H1 (cell line): ENCODE results near the gene OGFOD2. TPM values are rescaled to one million over a fixed set of nuclear protein-coding genes. Genes with fewer than 3 reads are reported as not detected.

Experiments
- CTCF ChIA-PET: fragments of 300-600 bp; sonication (Branson Sonifier 250); formaldehyde crosslinking; loops from one replicate; lab custom pipeline; 2021; ENCODE audit not compliant: partially characterized antibody; lab: Charles Lee
- POLR2A ChIA-PET: fragments of 300-600 bp; sonication (Branson Sonifier 250); formaldehyde crosslinking; loops from one replicate; lab custom pipeline; 2021; ENCODE audit warnings: inconsistent platforms; ENCODE audit not compliant: partially characterized antibody; lab: Charles Lee
- DNase-seq, 2 experiments: peaks; one replicate each; pipeline versions ENCODE4 v3.0.0 to v3.0.0-alpha.2; 2010 to 2022; ENCODE audit warnings: low spot score in 2 of 2, low read depth in 1 of 2, mixed read lengths in 1 of 2
- FAIRE-seq: peaks from 2 replicates; lab custom pipeline; 2011; peaks lifted over from hg19 to GRCh38; lab: Jason Lieb, UNC
- H2AFZ ChIP-seq: 2 replicates; pipeline ENCODE4 v1.8.1; 2012; ENCODE audit warnings: low read length, inconsistent platforms
- H2AK5ac ChIP-seq: 2 replicates; pipeline ENCODE4 v1.6.1; 2013; ENCODE audit warnings: low read depth, low read length
- H2BK120ac ChIP-seq: replicated peaks from 2 replicates; pipeline ENCODE3; 2013; ENCODE audit warnings: low read depth, low read length, inconsistent platforms
- H2BK12ac ChIP-seq: 2 replicates; pipeline ENCODE4 v1.6.1; 2013; ENCODE audit warnings: low read depth, low read length
- H2BK15ac ChIP-seq: 2 replicates; pipeline ENCODE4 v1.6.1; 2013; ENCODE audit warnings: low read length
- H2BK20ac ChIP-seq: 2 replicates; pipeline ENCODE4 v1.6.1; 2013; ENCODE audit warnings: low read length
- H2BK5ac ChIP-seq: 2 replicates; pipeline ENCODE4 v1.6.1; 2013; ENCODE audit warnings: low read depth, low read length
- H3K14ac ChIP-seq: 2 replicates; pipeline ENCODE4 v1.6.1; 2013; ENCODE audit warnings: inconsistent platforms; ENCODE audit not compliant: insufficient read length
- H3K18ac ChIP-seq: 2 replicates; pipeline ENCODE4 v1.6.1; 2013; ENCODE audit warnings: low read length; ENCODE audit errors: extremely low read depth
- H3K23ac ChIP-seq: 2 replicates; pipeline ENCODE4 v1.6.1; 2013; ENCODE audit warnings: inconsistent platforms; ENCODE audit not compliant: insufficient read length
- H3K23me2 ChIP-seq: 2 replicates; pipeline ENCODE4 v1.6.1; 2013; ENCODE audit warnings: low read depth, low read length
- H3K27ac ChIP-seq: 2 replicates; pipeline ENCODE4 v1.6.1; 2011; ENCODE audit warnings: low read depth, low read length, inconsistent platforms
- H3K27me3 ChIP-seq, 4 experiments: replicated peaks in 1 of 4; 1 replicate in 1 of 4; 2 replicates in 3 of 4; pipeline versions ENCODE4 v1.6.1 to v1.8.1; 2011 to 2013; ENCODE audit warnings: low read length in 3 of 4, mild to moderate bottlenecking in 3 of 4, inconsistent platforms in 2 of 4, mixed read lengths in 2 of 4, moderate library complexity in 1 of 4; ENCODE audit not compliant: control insufficient read depth in 3 of 4, insufficient read depth in 3 of 4; ENCODE audit errors: extremely low read depth in 1 of 4
- H3K36me3 ChIP-seq, 4 experiments: 2 replicates each; pipeline versions ENCODE4 v1.6.1 to v1.8.1; 2011 to 2013; ENCODE audit warnings: mild to moderate bottlenecking in 4 of 4, low read length in 3 of 4, moderate library complexity in 2 of 4, control low read depth in 1 of 4, inconsistent platforms in 1 of 4; ENCODE audit not compliant: insufficient read depth in 4 of 4, control insufficient read depth in 2 of 4
- H3K4ac ChIP-seq: replicated peaks from 2 replicates; pipeline ENCODE3; 2013; ENCODE audit warnings: low read length, low read depth, mixed read lengths, inconsistent platforms; ENCODE audit not compliant: insufficient read length
- H3K4me1 ChIP-seq, 4 experiments: replicated peaks in 1 of 4; 1 replicate in 1 of 4; 2 replicates in 3 of 4; pipeline versions ENCODE4 v1.6.1 to v1.8.1; 2011 to 2013; ENCODE audit warnings: low read length in 3 of 4, inconsistent platforms in 2 of 4, mixed read lengths in 1 of 4; ENCODE audit not compliant: insufficient read depth in 4 of 4, control insufficient read depth in 3 of 4
- H3K4me2 ChIP-seq, 2 experiments: 2 replicates each; pipeline versions ENCODE4 v1.6.1 to v1.8.1; 2011 to 2013; ENCODE audit warnings: low read depth in 2 of 2, low read length in 2 of 2, control low read depth in 1 of 2, inconsistent platforms in 1 of 2, mild to moderate bottlenecking in 1 of 2; ENCODE audit not compliant: insufficient read depth in 1 of 2
- H3K4me3 ChIP-seq, 4 experiments: fragments of 200-600, 300-600 bp in 1 of 4; sonication (generic), shearing (Covaris generic), sonication (Bioruptor Twin) in 1 of 4; 2 replicates each; pipeline versions ENCODE4 v1.5.1 to v1.8.1; 2011 to 2016; ENCODE audit warnings: low read length in 4 of 4, low read depth in 3 of 4, control low read depth in 2 of 4, inconsistent platforms in 2 of 4, mild to moderate bottlenecking in 2 of 4, mixed read lengths in 1 of 4, moderate library complexity in 1 of 4; ENCODE audit not compliant: insufficient read depth in 2 of 4; ENCODE audit errors: extremely low read depth in 1 of 4
- H3K56ac ChIP-seq: replicated peaks from 2 replicates; pipeline ENCODE3; 2013; ENCODE audit warnings: low read depth, mild to moderate bottlenecking, mixed read lengths, low read length, inconsistent platforms; ENCODE audit not compliant: insufficient read length
- H3K79me1 ChIP-seq: 2 replicates; pipeline ENCODE4 v1.6.1; 2013; ENCODE audit warnings: low read depth, low read length, control low read depth
- H3K79me2 ChIP-seq, 2 experiments: 2 replicates each; pipeline versions ENCODE4 v1.6.1 to v1.8.1; 2012 to 2013; ENCODE audit warnings: low read length in 2 of 2, mild to moderate bottlenecking in 2 of 2, inconsistent platforms in 1 of 2; ENCODE audit not compliant: insufficient read depth in 2 of 2, control insufficient read depth in 1 of 2
- H3K9ac ChIP-seq, 4 experiments: replicated peaks in 1 of 4; 1 replicate in 1 of 4; 2 replicates in 3 of 4; pipeline versions ENCODE4 v1.6.1 to v1.8.1; 2011 to 2013; ENCODE audit warnings: low read depth in 3 of 4, low read length in 3 of 4, control low read depth in 2 of 4, mild to moderate bottlenecking in 2 of 4, moderate library complexity in 2 of 4, inconsistent platforms in 1 of 4; ENCODE audit errors: extremely low read depth in 1 of 4
- H3K9me3 ChIP-seq, 2 experiments: 2 replicates each; pipeline versions ENCODE4 v1.6.1 to v1.8.1; 2012 to 2013; ENCODE audit warnings: mild to moderate bottlenecking in 2 of 2, moderate library complexity in 2 of 2, control low read depth in 1 of 2, inconsistent platforms in 1 of 2, low read depth in 1 of 2, low read length in 1 of 2, mixed read lengths in 1 of 2; ENCODE audit not compliant: insufficient read depth in 2 of 2
- H4K20me1 ChIP-seq, 2 experiments: replicated peaks in 1 of 2; 2 replicates each; pipeline versions ENCODE3 to v1.8.1; 2011 to 2013; ENCODE audit warnings: inconsistent platforms in 2 of 2, low read length in 2 of 2, mild to moderate bottlenecking in 1 of 2; ENCODE audit not compliant: insufficient read depth in 2 of 2, control insufficient read depth in 1 of 2
- H4K5ac ChIP-seq: 2 replicates; pipeline ENCODE4 v1.6.1; 2013; ENCODE audit warnings: low read length, low read depth, mixed read lengths, inconsistent platforms; ENCODE audit not compliant: insufficient read length
- H4K8ac ChIP-seq: 2 replicates; pipeline ENCODE4 v1.8.0; 2013; ENCODE audit warnings: mild to moderate bottlenecking, moderate library complexity, low read length, inconsistent platforms; ENCODE audit not compliant: insufficient read depth; ENCODE audit errors: extremely low read depth
- H4K91ac ChIP-seq: replicated peaks from 2 replicates; pipeline ENCODE3; 2013; ENCODE audit warnings: low read length, mixed read lengths, inconsistent platforms; ENCODE audit not compliant: insufficient read length
- TCF12 ChIP-seq: IDR thresholded peaks from 2 replicates; pipeline ENCODE4 v1.6.1; 2011; ENCODE audit warnings: low read depth, mild to moderate bottlenecking, low read length
- YY1 ChIP-seq: IDR thresholded peaks from 2 replicates; pipeline ENCODE4 v1.6.1; 2011; ENCODE audit warnings: low read depth, mild to moderate bottlenecking, low read length
- WGBS, 2 experiments: shearing (Covaris generic) in 1 of 2; methylation state at CpG; one replicate each; pipeline versions ENCODE4 v1.1.6 to v1.1.7; 2013 to 2015; ENCODE audit warnings: low lambda C conversion rate in 2 of 2, mixed read lengths in 2 of 2, inconsistent platforms in 1 of 2, low coverage in 1 of 2, missing lambda C conversion rate in 1 of 2; ENCODE audit not compliant: insufficient replicate concordance in 2 of 2, insufficient coverage in 1 of 2, insufficient read length in 1 of 2; ENCODE audit errors: extremely low coverage in 1 of 2, missing lambda C conversion rate in 1 of 2; 5-methylcytosine and 5-hydroxymethylcytosine counted together
- polyA plus RNA-seq, 7 experiments: library from polyadenylated mRNA; depleted of rRNA in 3 of 7; stranded (reverse) in 5 of 7; unstranded in 2 of 7; fragments of >200 nt in 5 of 7; fragments of 200-250 nt in 2 of 7; gene quantifications; 1 replicate in 5 of 7; 2 replicates in 1 of 7; 4 replicates in 1 of 7; pipeline versions ENCODE4 v1.2.1 to v1.2.3, GENCODE V29; 2011 to 2013; ENCODE audit warnings: missing spikeins in 2 of 7, mixed read lengths in 2 of 7
- total RNA-seq: library from RNA; stranded (reverse); fragmentation: NEBNext Ultra II Directional; extraction: Animal tissue kit (Norgen Biotek cat#: 25700); gene quantifications from 2 replicates; pipeline ENCODE4 v1.2.1, GENCODE V29; 2021

OGFOD2 gene
- total and polyA plus RNA-seq, 2 of the 8 experiments (the other 6 are each of a cell fraction or from before 2014, with no cell fraction given), result 17.3 to 20.3 TPM

- H2BK20ac ChIP-seq, result no peak overlapping the region
- no peak overlapping the region for H4K91ac ChIP-seq
- ChIA-PET CTCF (interaction anchor here (0.6 to 21.5 kb wide), 6 partner anchors 10 to 107 kb away, joined by 3 to 473 read pairs (median 4); no protein-coding TSS in a partner anchor), POLR2A (interaction anchor here (0.6 to 1.4 kb wide), 4 partner anchors 34 to 88 kb away, joined by 3 to 4 read pairs (median 4); no protein-coding TSS in a partner anchor)
- H3K4ac ChIP-seq, result no peak overlapping the region
- no peaks in the 10 kb centered on the region for H3K23me2 ChIP-seq
- no peak overlapping the region for H3K23ac ChIP-seq
- no peak overlapping the region for H3K4me3 ChIP-seq
- TF ChIP-seq YY1, result no peak
- no peak for TF ChIP-seq TCF12
- H2BK12ac ChIP-seq, result no peak overlapping the region
- 85% methylated on average over 8 of the region's 8 CpGs; no CpG with 5 or more reads in 1 of the 2 experiments for WGBS, 2 experiments
- FAIRE-seq (no peak), DNase-seq (no peak)
- H2BK120ac ChIP-seq, result no peak overlapping the region
- no peak overlapping the region for H4K8ac ChIP-seq
- no peak overlapping the region for H3K14ac ChIP-seq
- no peak overlapping the region for H3K9ac ChIP-seq
- no peak overlapping the region for H2BK15ac ChIP-seq
- H3K79me1 ChIP-seq, result no peaks in the 10 kb centered on the region
- no peak overlapping the region for H3K27ac ChIP-seq
- no peak overlapping the region for H3K18ac ChIP-seq
- H2AK5ac ChIP-seq, result no peak overlapping the region
- H4K5ac ChIP-seq, result no peak overlapping the region
- H3K36me3 ChIP-seq, result no peaks in the 10 kb centered on the region
- H2BK5ac ChIP-seq, result no peak overlapping the region
- H2AFZ ChIP-seq, result no peak overlapping the region
- H3K9me3 ChIP-seq, result no peaks in the 10 kb centered on the region
- H3K79me2 ChIP-seq, result no peaks in the 10 kb centered on the region
- no peak overlapping the region for H3K4me2 ChIP-seq
- peaks cover 3 to 10% of the 10 kb centered on the region in 2 experiments for H4K20me1 ChIP-seq
- H3K56ac ChIP-seq, result no peak overlapping the region
- no peaks in the 10 kb centered on the region for H3K4me1 ChIP-seq
- no peaks in the 10 kb centered on the region for H3K27me3 ChIP-seq
Measured at GRCh38 chr12:122949405-122949804, 25.6 kb upstream of the OGFOD2 start.
